GM23338 (cell line): ENCODE results near the gene SBSN.

Source experiments
- CREB1 ChIP-seq: fragments of 250-450 bp; sonication (Bioruptor Pico); IDR thresholded peaks from 2 replicates; pipeline ENCODE4 v1.5.0; 2020; ENCODE audit warnings: low read depth, mild to moderate bottlenecking, moderate library complexity
- EZH2 ChIP-seq: fragments of 200-600 bp; sonication (generic); IDR thresholded peaks from one replicate; pipeline ENCODE4 v1.8.0; 2017; ENCODE audit warnings: antibody characterized with exemption, mild to moderate bottlenecking, low read depth; ENCODE audit not compliant: unreplicated experiment
- EZH2phosphoT487 ChIP-seq: fragments of 200-600 bp; sonication (generic); IDR thresholded peaks from one replicate; pipeline ENCODE4 v1.8.1; 2018; ENCODE audit warnings: antibody characterized with exemption; ENCODE audit not compliant: unreplicated experiment
- JUNB ChIP-seq: IDR thresholded peaks from one replicate; pipeline ENCODE4 v1.6.1; 2016; ENCODE audit warnings: antibody characterized with exemption; ENCODE audit not compliant: unreplicated experiment
- POLR2AphosphoS5 ChIP-seq: IDR thresholded peaks from 2 replicates; pipeline ENCODE4 v1.6.1; 2016; ENCODE audit warnings: antibody characterized with exemption, low read depth
- ZNF114 ChIP-seq: fragments of 250-450 bp; sonication (Bioruptor Pico); IDR thresholded peaks from 2 replicates; pipeline ENCODE4 v1.5.0; 2020; ENCODE audit warnings: mild to moderate bottlenecking, moderate library complexity
- TF ChIP-seq, protein P1 (sequence below), 2 experiments: fragments of 200-600 bp in 1 of 2; sonication (generic) in 1 of 2; conservative IDR thresholded peaks; 2 replicates each; pipeline versions ENCODE4 v1.5.1 to v1.6.1; 2016 to 2017; ENCODE audit warnings: antibody characterized with exemption in 2 of 2, low read depth in 2 of 2, mild to moderate bottlenecking in 2 of 2, moderate library complexity in 1 of 2
- TF ChIP-seq, protein P2 (sequence below): IDR thresholded peaks from one replicate; pipeline ENCODE4 v1.6.1; 2018; ENCODE audit warnings: antibody characterized with exemption; ENCODE audit not compliant: unreplicated experiment

DNA sequence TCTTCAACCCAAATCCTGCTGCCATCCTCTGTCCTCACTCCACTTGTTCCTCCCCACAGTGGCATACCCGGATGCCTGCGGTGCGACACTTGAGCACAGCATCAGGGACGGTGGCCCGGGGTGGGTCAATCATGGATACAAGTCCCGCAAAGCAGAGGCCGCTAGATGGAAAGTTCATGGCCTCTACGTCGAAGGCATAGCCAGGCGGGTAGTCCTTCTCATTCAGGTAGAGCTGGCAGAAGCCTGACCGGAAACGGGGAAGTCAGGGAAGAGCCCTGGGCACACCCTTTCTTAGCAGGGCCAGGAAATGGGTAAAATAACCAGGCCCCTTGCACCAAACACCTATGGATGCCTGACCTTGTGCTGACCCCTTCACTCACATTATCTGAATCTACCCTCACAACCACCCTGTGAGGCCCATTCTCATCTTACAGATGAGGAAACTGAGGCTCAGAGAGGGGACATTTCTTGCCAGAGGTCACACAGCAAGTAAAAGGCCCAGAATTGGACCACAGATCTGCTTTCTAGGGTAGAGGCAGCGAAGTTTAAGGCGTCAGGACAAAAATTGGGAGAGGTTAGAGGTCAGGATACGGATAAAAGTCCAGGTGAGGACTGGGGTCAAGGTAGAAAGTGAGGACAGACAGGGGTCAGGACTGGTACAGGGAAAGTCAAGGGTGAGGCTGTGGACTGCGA, 28.9 kb upstream of the SBSN start:
- TF ChIP-seq, protein P1, sequence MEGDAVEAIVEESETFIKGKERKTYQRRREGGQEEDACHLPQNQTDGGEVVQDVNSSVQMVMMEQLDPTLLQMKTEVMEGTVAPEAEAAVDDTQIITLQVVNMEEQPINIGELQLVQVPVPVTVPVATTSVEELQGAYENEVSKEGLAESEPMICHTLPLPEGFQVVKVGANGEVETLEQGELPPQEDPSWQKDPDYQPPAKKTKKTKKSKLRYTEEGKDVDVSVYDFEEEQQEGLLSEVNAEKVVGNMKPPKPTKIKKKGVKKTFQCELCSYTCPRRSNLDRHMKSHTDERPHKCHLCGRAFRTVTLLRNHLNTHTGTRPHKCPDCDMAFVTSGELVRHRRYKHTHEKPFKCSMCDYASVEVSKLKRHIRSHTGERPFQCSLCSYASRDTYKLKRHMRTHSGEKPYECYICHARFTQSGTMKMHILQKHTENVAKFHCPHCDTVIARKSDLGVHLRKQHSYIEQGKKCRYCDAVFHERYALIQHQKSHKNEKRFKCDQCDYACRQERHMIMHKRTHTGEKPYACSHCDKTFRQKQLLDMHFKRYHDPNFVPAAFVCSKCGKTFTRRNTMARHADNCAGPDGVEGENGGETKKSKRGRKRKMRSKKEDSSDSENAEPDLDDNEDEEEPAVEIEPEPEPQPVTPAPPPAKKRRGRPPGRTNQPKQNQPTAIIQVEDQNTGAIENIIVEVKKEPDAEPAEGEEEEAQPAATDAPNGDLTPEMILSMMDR (conservative IDR thresholded peaks at IDR 0.05; ENCODE audit: low read depth in 2 of 2), result no peak
- TF ChIP-seq CREB1 (CRISPR knock-in tag) (no peak), ZNF114 (CRISPR knock-in tag) (no peak), POLR2AphosphoS5 (no peak), EZH2 (no peak), JUNB (no peak), EZH2phosphoT487 (no peak)
- TF ChIP-seq, protein P2, sequence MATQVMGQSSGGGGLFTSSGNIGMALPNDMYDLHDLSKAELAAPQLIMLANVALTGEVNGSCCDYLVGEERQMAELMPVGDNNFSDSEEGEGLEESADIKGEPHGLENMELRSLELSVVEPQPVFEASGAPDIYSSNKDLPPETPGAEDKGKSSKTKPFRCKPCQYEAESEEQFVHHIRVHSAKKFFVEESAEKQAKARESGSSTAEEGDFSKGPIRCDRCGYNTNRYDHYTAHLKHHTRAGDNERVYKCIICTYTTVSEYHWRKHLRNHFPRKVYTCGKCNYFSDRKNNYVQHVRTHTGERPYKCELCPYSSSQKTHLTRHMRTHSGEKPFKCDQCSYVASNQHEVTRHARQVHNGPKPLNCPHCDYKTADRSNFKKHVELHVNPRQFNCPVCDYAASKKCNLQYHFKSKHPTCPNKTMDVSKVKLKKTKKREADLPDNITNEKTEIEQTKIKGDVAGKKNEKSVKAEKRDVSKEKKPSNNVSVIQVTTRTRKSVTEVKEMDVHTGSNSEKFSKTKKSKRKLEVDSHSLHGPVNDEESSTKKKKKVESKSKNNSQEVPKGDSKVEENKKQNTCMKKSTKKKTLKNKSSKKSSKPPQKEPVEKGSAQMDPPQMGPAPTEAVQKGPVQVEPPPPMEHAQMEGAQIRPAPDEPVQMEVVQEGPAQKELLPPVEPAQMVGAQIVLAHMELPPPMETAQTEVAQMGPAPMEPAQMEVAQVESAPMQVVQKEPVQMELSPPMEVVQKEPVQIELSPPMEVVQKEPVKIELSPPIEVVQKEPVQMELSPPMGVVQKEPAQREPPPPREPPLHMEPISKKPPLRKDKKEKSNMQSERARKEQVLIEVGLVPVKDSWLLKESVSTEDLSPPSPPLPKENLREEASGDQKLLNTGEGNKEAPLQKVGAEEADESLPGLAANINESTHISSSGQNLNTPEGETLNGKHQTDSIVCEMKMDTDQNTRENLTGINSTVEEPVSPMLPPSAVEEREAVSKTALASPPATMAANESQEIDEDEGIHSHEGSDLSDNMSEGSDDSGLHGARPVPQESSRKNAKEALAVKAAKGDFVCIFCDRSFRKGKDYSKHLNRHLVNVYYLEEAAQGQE, result no peak
